MM.1S (cell line): ENCODE data around the gene HSPA9.

ENCODE experiments used
- DNase-seq: peaks from one replicate; pipeline ENCODE4 v3.0.0-alpha.2; 2015
- H2AFZ ChIP-seq: fragments of 300-600 bp; sonication (generic); 2 replicates; pipeline ENCODE4 v1.6.0; 2016; ENCODE audit warnings: antibody characterized with exemption, low read length
- H3F3A ChIP-seq: fragments of 300-600 bp; sonication (generic); 2 replicates; pipeline ENCODE4 v1.6.1; 2016; ENCODE audit warnings: mild to moderate bottlenecking, antibody characterized with exemption, low read length, moderate library complexity, mixed read lengths; ENCODE audit not compliant: insufficient read depth
- H3K27ac ChIP-seq: fragments of 300-600 bp; sonication (generic); 2 replicates; pipeline ENCODE4 v1.5.1; 2016; ENCODE audit warnings: mild to moderate bottlenecking, low read length
- H3K27me3 ChIP-seq: fragments of 300-600 bp; sonication (generic); replicated peaks from 2 replicates; pipeline ENCODE4 v1.6.0; 2016; ENCODE audit warnings: low read length; ENCODE audit not compliant: insufficient read depth
- H3K36me3 ChIP-seq: fragments of 300-600 bp; sonication (generic); replicated peaks from 2 replicates; pipeline ENCODE4 v1.6.1; 2016; ENCODE audit warnings: mild to moderate bottlenecking, low read length, mixed read lengths; ENCODE audit not compliant: insufficient read depth
- H3K4me1 ChIP-seq: fragments of 300-600 bp; sonication (generic); 2 replicates; pipeline ENCODE4 v1.6.1; 2016; ENCODE audit warnings: low read length, mixed read lengths
- H3K4me2 ChIP-seq: fragments of 300-600 bp; sonication (generic); 2 replicates; pipeline ENCODE4 v1.6.0; 2016; ENCODE audit warnings: low read depth, low read length
- H3K4me3 ChIP-seq: fragments of 300-600 bp; sonication (generic); 2 replicates; pipeline ENCODE4 v1.5.1; 2016; ENCODE audit warnings: low read length, mixed read lengths
- H3K79me2 ChIP-seq: fragments of 300-600 bp; sonication (generic); 2 replicates; pipeline ENCODE4 v1.6.1; 2016; ENCODE audit warnings: mixed run types, low read length, mixed read lengths
- H3K9ac ChIP-seq: fragments of 300-600 bp; sonication (generic); 2 replicates; pipeline ENCODE4 v1.6.1; 2016; ENCODE audit warnings: low read length, mixed read lengths
- H3K9me2 ChIP-seq: fragments of 300-600 bp; sonication (generic); replicated peaks from 2 replicates; pipeline ENCODE4 v1.6.1; 2016; ENCODE audit warnings: mild to moderate bottlenecking, low read length, mixed read lengths; ENCODE audit not compliant: insufficient read depth
- H3K9me3 ChIP-seq: fragments of 300-600 bp; sonication (generic); replicated peaks from 2 replicates; pipeline ENCODE4 v1.6.1; 2016; ENCODE audit warnings: mild to moderate bottlenecking, low read length, mixed read lengths; ENCODE audit not compliant: insufficient read depth
- H4K20me1 ChIP-seq: fragments of 300-600 bp; sonication (generic); 2 replicates; pipeline ENCODE4 v1.6.1; 2016; ENCODE audit warnings: mild to moderate bottlenecking, low read length, moderate library complexity, mixed read lengths; ENCODE audit not compliant: insufficient read depth
- EZH2 ChIP-seq: fragments of 300-600 bp; sonication (generic); optimal IDR thresholded peaks from 2 replicates; pipeline ENCODE3; 2017; ENCODE audit warnings: low read depth, mild to moderate bottlenecking, antibody characterized with exemption, low read length, mixed read lengths
- EZH2phosphoT487 ChIP-seq: fragments of 300-600 bp; sonication (generic); IDR thresholded peaks from 2 replicates; pipeline ENCODE4 v1.6.1; 2018; ENCODE audit warnings: antibody characterized with exemption, low read length
- TF ChIP-seq, protein P1 (sequence below): fragments of 300-600 bp; sonication (generic); IDR thresholded peaks from 2 replicates; pipeline ENCODE4 v1.5.1; 2016; ENCODE audit warnings: antibody characterized with exemption, low read length, mixed read lengths

HSPA9 gene

DNA sequence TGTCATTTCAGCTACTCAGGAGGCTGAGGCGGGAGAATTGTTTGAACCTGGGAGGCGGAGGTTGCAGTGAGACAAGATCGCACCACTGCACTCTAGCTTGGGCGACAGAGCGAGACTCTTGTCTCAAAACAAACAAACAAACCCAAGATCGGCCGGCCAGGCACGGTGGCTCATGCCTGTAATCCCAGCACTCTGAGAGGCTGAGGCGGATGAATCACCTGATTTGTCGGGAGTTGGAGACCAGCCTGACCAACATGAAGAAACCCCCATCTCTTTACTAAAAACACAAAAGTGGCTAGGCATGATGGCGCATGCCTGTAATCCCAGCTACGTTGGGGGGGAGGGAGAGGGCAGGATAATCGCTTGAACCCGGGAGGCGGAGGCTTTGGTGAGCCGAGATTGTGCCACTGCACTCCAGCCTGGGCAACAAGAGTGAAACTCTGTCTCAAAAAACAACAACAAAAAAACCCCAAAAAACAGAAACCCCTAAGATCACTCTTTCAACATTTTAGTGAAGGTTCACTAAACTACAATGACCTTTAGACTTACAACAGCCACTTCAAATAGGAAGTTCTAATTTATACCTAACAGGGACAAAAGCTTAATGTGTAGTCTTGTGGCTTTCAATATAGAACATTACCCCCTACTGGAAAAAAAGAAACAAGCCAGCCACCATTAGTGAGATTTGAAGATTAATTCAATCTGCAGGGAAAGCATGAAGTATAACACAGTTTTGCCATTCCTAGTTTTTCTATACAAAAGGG lies 7.0 kb downstream of the HSPA9 start:
- H3K79me2 ChIP-seq = peaks cover 100% of the 10 kb centered on the region
- 0 out of 2 replicates have a peak, but pooled peaks cover 7% of the 10 kb centered on the region for H3K4me1 ChIP-seq
- no peak for DNase-seq
- no peak for TF ChIP-seq EZH2phosphoT487
- TF ChIP-seq, protein P1, sequence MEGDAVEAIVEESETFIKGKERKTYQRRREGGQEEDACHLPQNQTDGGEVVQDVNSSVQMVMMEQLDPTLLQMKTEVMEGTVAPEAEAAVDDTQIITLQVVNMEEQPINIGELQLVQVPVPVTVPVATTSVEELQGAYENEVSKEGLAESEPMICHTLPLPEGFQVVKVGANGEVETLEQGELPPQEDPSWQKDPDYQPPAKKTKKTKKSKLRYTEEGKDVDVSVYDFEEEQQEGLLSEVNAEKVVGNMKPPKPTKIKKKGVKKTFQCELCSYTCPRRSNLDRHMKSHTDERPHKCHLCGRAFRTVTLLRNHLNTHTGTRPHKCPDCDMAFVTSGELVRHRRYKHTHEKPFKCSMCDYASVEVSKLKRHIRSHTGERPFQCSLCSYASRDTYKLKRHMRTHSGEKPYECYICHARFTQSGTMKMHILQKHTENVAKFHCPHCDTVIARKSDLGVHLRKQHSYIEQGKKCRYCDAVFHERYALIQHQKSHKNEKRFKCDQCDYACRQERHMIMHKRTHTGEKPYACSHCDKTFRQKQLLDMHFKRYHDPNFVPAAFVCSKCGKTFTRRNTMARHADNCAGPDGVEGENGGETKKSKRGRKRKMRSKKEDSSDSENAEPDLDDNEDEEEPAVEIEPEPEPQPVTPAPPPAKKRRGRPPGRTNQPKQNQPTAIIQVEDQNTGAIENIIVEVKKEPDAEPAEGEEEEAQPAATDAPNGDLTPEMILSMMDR = no peak; the same call in 1 of the 2 replicates
- no peak for TF ChIP-seq EZH2
- H3F3A ChIP-seq = peaks cover 7% of the 10 kb centered on the region; the same call in 1 of the 2 replicates
- H3K4me3 ChIP-seq = no peak overlapping the region
- H3K36me3 ChIP-seq = peaks cover 49% of the 10 kb centered on the region
- H3K27me3 ChIP-seq = no peaks in the 10 kb centered on the region
- no peak overlapping the region for H2AFZ ChIP-seq
- no peaks in the 10 kb centered on the region for H3K9me3 ChIP-seq
- no peak overlapping the region for H3K9ac ChIP-seq
- no peaks in the 10 kb centered on the region for H3K9me2 ChIP-seq
- H3K27ac ChIP-seq = no peak overlapping the region
- H3K4me2 ChIP-seq = no peak overlapping the region
- H4K20me1 ChIP-seq = peaks cover 27% of the 10 kb centered on the region; the same call in 1 of the 2 replicates

DNA sequence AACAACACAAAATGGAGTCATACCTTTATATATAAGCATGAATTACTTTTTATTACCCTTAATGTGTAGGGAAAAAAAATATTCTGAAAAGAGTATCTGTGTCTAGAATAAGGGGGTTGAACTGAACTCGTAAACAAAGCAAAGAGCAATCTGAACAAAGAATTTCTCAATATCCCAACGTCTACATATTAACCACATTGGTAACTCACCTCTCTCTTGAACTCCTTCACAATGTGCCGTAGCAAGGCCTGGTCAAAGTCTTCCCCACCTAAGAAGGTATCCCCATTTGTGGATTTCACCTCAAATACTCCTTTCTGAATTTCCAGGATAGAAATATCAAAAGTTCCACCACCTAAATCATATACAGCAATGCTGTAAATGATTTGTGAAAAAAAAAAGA lies 8.4 kb downstream of the HSPA9 start:
- no peaks in the 10 kb centered on the region for H3K9me2 ChIP-seq
- no peaks in the 10 kb centered on the region for H3K27me3 ChIP-seq
- peaks cover 7% of the 10 kb centered on the region; the same call in 1 of the 2 replicates for H3F3A ChIP-seq
- no peaks in the 10 kb centered on the region for H3K9me3 ChIP-seq
- no peak overlapping the region for H3K4me2 ChIP-seq
- H3K4me1 ChIP-seq = 0 out of 2 replicates have a peak, but pooled peaks cover 7% of the 10 kb centered on the region
- H2AFZ ChIP-seq = no peak overlapping the region
- DNase-seq = no peak
- TF ChIP-seq, protein P1 = no peak
- no peak for TF ChIP-seq EZH2phosphoT487
- no peak for TF ChIP-seq EZH2
- H3K79me2 ChIP-seq = peaks cover 95% of the 10 kb centered on the region
- H4K20me1 ChIP-seq = peaks cover 34% of the 10 kb centered on the region; the same call in 1 of the 2 replicates
- no peak overlapping the region for H3K9ac ChIP-seq
- H3K4me3 ChIP-seq = no peak overlapping the region
- H3K27ac ChIP-seq = no peak overlapping the region
- peaks cover 42% of the 10 kb centered on the region; the same call in 1 of the 2 replicates for H3K36me3 ChIP-seq

- Histone ChIP-seq H3K27me3 (no peaks in the 10 kb centered on the region), H3K9me3 (no peaks in the 10 kb centered on the region), H3K9me2 (no peaks in the 10 kb centered on the region), H3K9ac (no peak overlapping the region), H3K4me1 (0 out of 2 replicates have a peak, but pooled peaks cover 4% of the 10 kb centered on the region), H2AFZ (no peak overlapping the region), H3K36me3 (peaks cover 47% of the 10 kb centered on the region), H3K4me2 (no peak overlapping the region), H3K4me3 (no peak overlapping the region), H4K20me1 (peaks cover 34% of the 10 kb centered on the region; the same call in 1 of the 2 replicates), H3K79me2 (peaks cover 94% of the 10 kb centered on the region), H3F3A (peaks cover 7% of the 10 kb centered on the region), H3K27ac (peak overlapping the region; percentile 48; the same call in 1 of the 2 replicates)
- peak; percentile 10 for DNase-seq
- TF ChIP-seq EZH2 (no peak), EZH2phosphoT487 (no peak)
- TF ChIP-seq, protein P1 = no peak
These were observed 9.9 kb downstream of the HSPA9 start for GRCh38 chr5:138565100-138565821.
